Measurements from ENCODE around the gene NELL1.

DNA sequence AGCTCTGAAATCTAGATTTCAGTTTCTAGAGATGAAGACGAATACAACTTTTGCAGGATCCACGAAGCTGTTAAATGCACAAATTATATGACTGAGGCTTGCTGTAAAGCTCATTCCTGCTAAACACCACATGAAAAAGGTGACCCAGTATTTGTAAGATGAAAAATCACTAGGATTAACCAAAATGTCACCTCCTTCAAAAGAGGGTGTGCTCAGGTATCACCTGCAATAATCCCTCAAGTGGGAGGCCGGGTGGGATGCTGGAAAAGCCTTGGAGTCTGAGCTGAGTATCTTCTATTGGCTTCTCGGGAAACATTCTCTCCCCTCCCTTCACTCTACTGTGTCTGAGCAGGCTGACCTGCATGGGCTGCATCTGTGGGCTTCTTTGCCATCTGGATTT lies 195.8 kb downstream of the NELL1 start:
- TF ChIP-seq GATA3 (IDR thresholded peaks at IDR 0.05; ENCODE audit: low read depth, low read length), result no peak
- no peak for TF ChIP-seq GATA2 (IDR thresholded peaks at IDR 0.05; ENCODE audit: low read depth, low read length)
